MM.1S (cell line): ENCODE data around the gene PRR3.

Source experiments
- DNase-seq: peaks from one replicate; pipeline ENCODE4 v3.0.0-alpha.2; 2015
- H2AFZ ChIP-seq: fragments of 300-600 bp; sonication (generic); 2 replicates; pipeline ENCODE4 v1.6.0; 2016; ENCODE audit warnings: antibody characterized with exemption, low read length
- H3F3A ChIP-seq: fragments of 300-600 bp; sonication (generic); 2 replicates; pipeline ENCODE4 v1.6.1; 2016; ENCODE audit warnings: mild to moderate bottlenecking, antibody characterized with exemption, low read length, moderate library complexity, mixed read lengths; ENCODE audit not compliant: insufficient read depth
- H3K27ac ChIP-seq: fragments of 300-600 bp; sonication (generic); 2 replicates; pipeline ENCODE4 v1.5.1; 2016; ENCODE audit warnings: mild to moderate bottlenecking, low read length
- H3K27me3 ChIP-seq: fragments of 300-600 bp; sonication (generic); replicated peaks from 2 replicates; pipeline ENCODE4 v1.6.0; 2016; ENCODE audit warnings: low read length; ENCODE audit not compliant: insufficient read depth
- H3K36me3 ChIP-seq: fragments of 300-600 bp; sonication (generic); replicated peaks from 2 replicates; pipeline ENCODE4 v1.6.1; 2016; ENCODE audit warnings: mild to moderate bottlenecking, low read length, mixed read lengths; ENCODE audit not compliant: insufficient read depth
- H3K4me1 ChIP-seq: fragments of 300-600 bp; sonication (generic); 2 replicates; pipeline ENCODE4 v1.6.1; 2016; ENCODE audit warnings: low read length, mixed read lengths
- H3K4me2 ChIP-seq: fragments of 300-600 bp; sonication (generic); 2 replicates; pipeline ENCODE4 v1.6.0; 2016; ENCODE audit warnings: low read depth, low read length
- H3K4me3 ChIP-seq: fragments of 300-600 bp; sonication (generic); 2 replicates; pipeline ENCODE4 v1.5.1; 2016; ENCODE audit warnings: low read length, mixed read lengths
- H3K79me2 ChIP-seq: fragments of 300-600 bp; sonication (generic); 2 replicates; pipeline ENCODE4 v1.6.1; 2016; ENCODE audit warnings: mixed run types, low read length, mixed read lengths
- H3K9ac ChIP-seq: fragments of 300-600 bp; sonication (generic); 2 replicates; pipeline ENCODE4 v1.6.1; 2016; ENCODE audit warnings: low read length, mixed read lengths
- H3K9me2 ChIP-seq: fragments of 300-600 bp; sonication (generic); replicated peaks from 2 replicates; pipeline ENCODE4 v1.6.1; 2016; ENCODE audit warnings: mild to moderate bottlenecking, low read length, mixed read lengths; ENCODE audit not compliant: insufficient read depth
- H3K9me3 ChIP-seq: fragments of 300-600 bp; sonication (generic); replicated peaks from 2 replicates; pipeline ENCODE4 v1.6.1; 2016; ENCODE audit warnings: mild to moderate bottlenecking, low read length, mixed read lengths; ENCODE audit not compliant: insufficient read depth
- H4K20me1 ChIP-seq: fragments of 300-600 bp; sonication (generic); 2 replicates; pipeline ENCODE4 v1.6.1; 2016; ENCODE audit warnings: mild to moderate bottlenecking, low read length, moderate library complexity, mixed read lengths; ENCODE audit not compliant: insufficient read depth
- CTCF ChIP-seq: fragments of 300-600 bp; sonication (generic); IDR thresholded peaks from 2 replicates; pipeline ENCODE4 v1.5.1; 2016; ENCODE audit warnings: antibody characterized with exemption, low read length, mixed read lengths
- EZH2 ChIP-seq: fragments of 300-600 bp; sonication (generic); optimal IDR thresholded peaks from 2 replicates; pipeline ENCODE3; 2017; ENCODE audit warnings: low read depth, mild to moderate bottlenecking, antibody characterized with exemption, low read length, mixed read lengths
- EZH2phosphoT487 ChIP-seq: fragments of 300-600 bp; sonication (generic); IDR thresholded peaks from 2 replicates; pipeline ENCODE4 v1.6.1; 2018; ENCODE audit warnings: antibody characterized with exemption, low read length

The PRR3 gene

DNA sequence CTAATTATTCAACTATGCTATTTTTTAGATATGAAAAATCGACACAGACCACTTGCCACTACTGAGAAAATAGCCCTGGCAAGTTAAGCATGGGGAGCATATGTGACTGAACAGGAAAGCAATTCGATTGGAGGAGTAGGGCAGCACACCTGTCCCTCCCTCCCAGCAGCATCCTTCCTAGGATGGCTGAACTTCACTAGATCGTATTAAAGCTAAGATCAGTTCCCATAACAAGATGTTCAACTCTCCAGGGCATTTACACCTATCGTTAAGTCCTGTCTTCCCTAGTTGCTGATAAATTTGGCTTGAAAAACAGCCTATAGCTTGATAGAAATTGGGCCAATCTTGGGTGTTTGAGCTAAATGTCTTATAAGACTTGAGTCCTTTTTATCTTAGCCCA lies 53.0 kb downstream of the PRR3 start:
- H3K9ac ChIP-seq, result no peak overlapping the region
- peaks cover 8% of the 10 kb centered on the region; the same call in 1 of the 2 replicates for H3K4me1 ChIP-seq
- TF ChIP-seq EZH2, result no peak
- TF ChIP-seq CTCF, result no peak
- TF ChIP-seq EZH2phosphoT487, result no peak
- peaks cover 88% of the 10 kb centered on the region for H3K79me2 ChIP-seq
- H3K27ac ChIP-seq, result no peak overlapping the region
- H3K4me3 ChIP-seq, result no peak overlapping the region
- H3K9me3 ChIP-seq, result no peaks in the 10 kb centered on the region
- no peaks in the 10 kb centered on the region for H3K9me2 ChIP-seq
- peaks cover 25% of the 10 kb centered on the region; the same call in 1 of the 2 replicates for H3K36me3 ChIP-seq
- H3K4me2 ChIP-seq, result no peak overlapping the region
- peaks cover 29% of the 10 kb centered on the region for H3F3A ChIP-seq
- no peak for DNase-seq
- no peaks in the 10 kb centered on the region for H3K27me3 ChIP-seq
- no peaks in the 10 kb centered on the region; the same call in 1 of the 2 replicates for H4K20me1 ChIP-seq
- H2AFZ ChIP-seq, result no peak overlapping the region

DNA sequence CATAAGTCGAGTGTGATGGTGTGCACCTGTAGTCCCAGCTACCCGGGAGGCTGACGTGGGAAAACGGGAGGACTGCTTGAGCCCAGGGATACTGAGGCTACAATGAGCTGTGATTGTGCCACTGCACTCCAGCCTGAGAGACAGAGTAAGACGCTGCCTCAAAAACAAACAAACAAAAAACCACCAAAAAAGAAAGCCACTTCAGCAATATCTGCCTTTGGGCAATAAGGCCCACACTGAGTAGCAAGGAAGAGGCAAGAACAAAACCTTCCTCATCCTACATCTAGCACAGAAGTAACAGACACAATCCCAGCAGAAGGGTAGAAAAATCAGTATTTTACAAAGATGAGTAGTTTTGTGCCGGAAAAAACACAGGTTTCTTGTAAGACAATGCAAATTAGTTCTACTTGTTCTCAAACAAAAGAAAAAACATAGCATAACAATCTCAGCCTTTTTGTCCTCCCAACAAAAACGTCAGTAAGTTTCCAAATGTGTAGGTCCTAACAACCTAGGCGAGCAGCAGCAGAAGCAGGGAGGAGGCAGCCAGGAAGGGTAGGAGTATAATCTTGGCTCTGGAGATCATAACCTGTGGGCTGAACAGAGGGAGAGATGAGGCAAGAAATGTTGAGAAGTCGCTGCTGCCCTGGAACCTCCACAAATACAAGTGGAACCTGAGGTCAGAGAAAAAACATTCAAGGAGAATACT lies 54.2 kb downstream of the PRR3 start:
- Histone ChIP-seq H3F3A (peaks cover 35% of the 10 kb centered on the region), H3K79me2 (peaks cover 88% of the 10 kb centered on the region), H3K4me1 (peaks cover 8% of the 10 kb centered on the region; the same call in 1 of the 2 replicates), H3K9me2 (no peaks in the 10 kb centered on the region), H3K27me3 (no peaks in the 10 kb centered on the region), H3K36me3 (peaks cover 18% of the 10 kb centered on the region; the same call in 1 of the 2 replicates), H4K20me1 (no peaks in the 10 kb centered on the region; the same call in 1 of the 2 replicates), H3K9ac (no peak overlapping the region), H3K4me3 (no peak overlapping the region), H3K9me3 (no peaks in the 10 kb centered on the region), H3K4me2 (no peak overlapping the region), H2AFZ (no peak overlapping the region), H3K27ac (no peak overlapping the region)
- DNase-seq, result no peak
- no peak for TF ChIP-seq EZH2phosphoT487

DNA sequence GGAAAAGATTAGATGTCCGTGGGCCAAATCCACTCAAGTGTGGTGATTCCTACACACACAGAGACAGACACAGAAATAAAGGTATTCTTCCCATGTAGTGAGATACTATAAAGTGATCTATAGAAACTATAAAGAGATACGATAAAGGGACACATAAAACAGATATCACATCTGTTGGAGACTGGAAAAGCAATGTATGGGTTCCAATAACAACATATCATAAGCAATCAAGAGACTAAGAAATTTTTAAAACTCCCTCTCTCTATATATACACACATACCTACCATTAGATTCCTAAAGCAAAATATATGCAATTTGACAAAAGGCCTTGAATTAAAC lies 54.7 kb downstream of the PRR3 start:
- H3K4me2 ChIP-seq, result no peak overlapping the region
- no peaks in the 10 kb centered on the region; the same call in 1 of the 2 replicates for H4K20me1 ChIP-seq
- H3F3A ChIP-seq, result peaks cover 36% of the 10 kb centered on the region

More for the DNA sequence above, 54.7 kb downstream of the PRR3 start:
- Histone ChIP-seq H3K36me3 (peaks cover 20% of the 10 kb centered on the region; the same call in 1 of the 2 replicates), H3K4me3 (no peak overlapping the region), H3K9ac (no peak overlapping the region), H2AFZ (no peak overlapping the region), H3K9me2 (no peaks in the 10 kb centered on the region), H3K27ac (no peak overlapping the region), H3K4me1 (peaks cover 8% of the 10 kb centered on the region; the same call in 1 of the 2 replicates), H3K79me2 (peaks cover 88% of the 10 kb centered on the region), H3K27me3 (no peaks in the 10 kb centered on the region), H3K9me3 (no peaks in the 10 kb centered on the region)
- TF ChIP-seq CTCF (no peak), EZH2phosphoT487 (no peak), EZH2 (no peak)
- DNase-seq, result no peak
